ENCODE measurements around the gene KIF26B.

The KIF26B gene

DNA sequence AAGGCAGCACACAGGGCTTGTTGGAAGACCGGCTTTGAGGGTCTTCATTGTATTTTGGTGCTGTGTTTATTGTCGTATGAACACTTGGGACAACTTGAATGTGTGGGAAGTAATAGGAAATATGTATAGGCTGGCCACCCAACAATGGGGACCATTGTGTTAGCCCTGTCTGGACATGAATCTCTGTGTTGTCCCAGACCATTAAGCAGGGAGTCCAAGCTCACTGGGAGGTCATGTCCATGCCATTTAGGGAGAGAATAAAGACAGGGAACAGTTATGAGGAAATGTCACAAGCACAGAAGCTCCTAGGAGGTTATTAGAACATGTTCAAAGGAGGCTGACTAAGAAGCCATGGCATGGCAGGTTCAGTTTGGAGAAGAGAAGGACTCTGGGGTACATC is 266.1 kb downstream of the KIF26B start:
- Histone ChIP-seq H3K27ac (no peak overlapping the region), H3K4me3 (no peak overlapping the region)

DNA sequence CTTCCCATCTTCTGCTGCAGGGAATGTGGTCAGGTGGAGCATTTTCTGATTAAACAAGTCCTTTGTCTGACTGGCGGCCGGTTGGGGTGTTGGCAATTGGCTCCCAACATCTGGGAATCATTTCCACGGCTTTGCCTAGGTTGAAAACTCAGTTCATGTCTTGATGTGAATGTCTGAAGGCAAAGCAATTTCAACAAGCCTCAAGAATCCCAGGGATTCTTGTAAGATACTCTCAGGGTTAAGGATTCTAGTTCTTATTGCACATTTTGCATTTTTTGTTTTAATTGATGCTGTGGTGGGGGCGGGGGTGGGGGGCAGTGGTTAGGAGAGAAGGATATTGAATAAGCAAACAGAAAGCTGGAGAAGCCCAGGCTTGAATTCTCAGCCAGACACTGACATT is 273.9 kb downstream of the KIF26B start:
- Histone ChIP-seq H3K27ac (no peak overlapping the region), H3K4me3 (no peak overlapping the region)

DNA sequence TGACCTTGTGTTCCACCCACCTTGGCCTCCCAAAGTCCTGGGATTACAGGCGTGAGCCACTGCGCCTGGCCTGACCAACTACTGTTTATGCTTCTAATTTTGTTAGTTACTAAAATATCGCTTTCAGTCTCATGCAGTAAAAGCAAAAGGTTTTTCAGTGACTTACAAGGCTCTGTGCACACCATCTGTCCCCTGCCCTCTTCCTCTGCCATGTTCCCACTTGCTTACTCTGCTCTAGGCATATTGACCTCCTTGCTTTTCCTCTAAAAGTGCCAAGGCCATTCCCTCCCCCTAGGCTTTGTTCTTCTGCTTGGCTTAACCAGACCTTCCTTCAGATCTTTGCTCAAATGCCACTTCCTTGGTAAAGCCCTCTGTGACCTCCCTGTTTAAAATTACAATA is 276.9 kb downstream of the KIF26B start:
- no peak overlapping the region for H3K4me3 ChIP-seq
- no peak overlapping the region for H3K27ac ChIP-seq

DNA sequence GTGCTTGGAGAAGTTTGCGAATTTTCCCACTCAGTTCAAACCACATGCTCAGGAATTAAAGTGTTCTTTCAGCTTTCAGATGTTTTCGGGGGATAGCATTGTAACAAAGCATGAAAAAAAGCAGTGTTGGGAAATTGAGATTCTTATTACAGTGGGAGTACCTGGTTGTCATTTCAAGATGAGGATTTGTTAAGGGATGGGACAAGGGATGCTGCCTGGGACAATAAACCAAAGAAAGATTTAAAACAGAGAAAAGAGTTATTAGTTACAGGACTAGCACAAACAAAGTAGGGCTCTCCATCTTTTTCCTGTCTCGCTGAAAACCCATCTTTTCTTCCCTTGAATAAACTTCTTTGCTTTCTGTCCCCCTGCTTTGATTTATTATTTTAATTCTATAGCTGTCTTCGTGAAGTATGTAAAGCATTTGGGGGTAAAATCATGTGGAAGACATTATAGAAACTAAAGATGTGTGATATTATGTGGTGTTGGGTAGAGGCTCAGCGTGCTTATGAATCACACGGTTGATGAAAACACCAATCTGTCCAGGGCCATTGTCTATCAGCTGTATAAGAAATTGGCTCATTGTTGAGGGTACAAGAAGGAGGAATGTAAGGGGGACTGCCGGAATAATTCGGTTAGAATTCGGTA is 277.6 kb downstream of the KIF26B start:
- no peak overlapping the region for H3K27ac ChIP-seq

DNA sequence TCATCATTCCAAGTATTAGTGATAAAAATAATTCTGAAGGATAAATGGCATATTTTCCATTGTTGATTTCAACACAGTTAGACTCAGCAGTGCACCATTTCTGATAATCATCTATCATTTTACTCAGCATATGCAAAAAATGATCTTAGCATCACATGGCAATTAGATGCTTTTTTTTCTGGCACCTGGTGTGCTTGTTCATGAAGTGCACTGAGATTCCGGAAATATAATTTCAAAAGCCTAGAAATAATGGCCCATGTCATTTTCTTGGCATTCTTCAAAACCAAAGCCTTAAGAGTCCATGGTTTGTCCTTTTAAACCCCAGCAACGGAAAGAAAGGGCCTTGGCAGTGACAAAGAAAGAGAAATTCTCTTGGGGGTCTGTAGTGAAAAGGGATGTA is 278.8 kb downstream of the KIF26B start:
- no peak overlapping the region for H3K4me3 ChIP-seq
- H3K27ac ChIP-seq, result no peak overlapping the region

More for the DNA sequence above, 277.6 kb downstream of the KIF26B start:
- no peak overlapping the region for H3K4me3 ChIP-seq

DNA sequence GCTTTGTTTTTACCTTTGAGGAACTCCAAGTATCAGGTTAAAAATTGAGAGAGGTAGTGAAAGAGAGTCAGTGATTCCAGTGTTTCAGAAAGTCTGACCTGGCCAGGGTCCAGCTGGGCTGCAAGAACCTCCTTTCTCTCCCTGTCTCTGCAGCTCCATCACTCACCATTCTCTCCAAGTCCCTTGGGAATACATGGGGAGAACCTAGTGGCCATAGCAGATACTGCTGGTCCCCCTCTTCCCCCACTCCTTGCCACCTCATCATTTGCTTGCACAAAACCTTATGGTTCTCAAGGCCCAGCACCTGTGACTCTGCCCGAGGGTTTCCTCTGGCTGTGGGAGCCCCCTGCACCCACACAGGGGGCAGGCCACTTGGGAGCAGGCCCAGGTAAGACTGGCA is 279.5 kb downstream of the KIF26B start:
- Histone ChIP-seq H3K27ac (no peak overlapping the region), H3K4me3 (no peak overlapping the region)

DNA sequence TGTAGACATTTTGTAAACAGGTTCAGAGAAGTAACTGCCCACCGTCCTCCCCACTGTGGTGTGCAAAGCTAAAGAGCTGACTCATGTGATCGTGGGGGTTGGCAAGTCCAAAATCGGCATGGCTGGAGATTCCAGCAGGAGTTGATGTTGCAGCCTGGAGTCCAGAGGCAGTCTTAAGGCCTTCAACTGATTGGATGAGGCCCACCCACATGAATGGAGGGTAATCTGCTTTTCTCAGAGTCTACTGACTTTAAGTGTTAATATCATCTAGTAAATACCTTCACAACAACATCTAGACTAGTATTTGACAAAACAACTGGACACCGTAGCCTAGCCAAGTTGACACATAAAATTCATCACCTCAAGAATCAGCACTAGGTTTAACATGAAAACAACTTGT is 281.6 kb downstream of the KIF26B start:
- no peak overlapping the region for H3K27ac ChIP-seq
- H3K4me3 ChIP-seq, result no peak overlapping the region

DNA sequence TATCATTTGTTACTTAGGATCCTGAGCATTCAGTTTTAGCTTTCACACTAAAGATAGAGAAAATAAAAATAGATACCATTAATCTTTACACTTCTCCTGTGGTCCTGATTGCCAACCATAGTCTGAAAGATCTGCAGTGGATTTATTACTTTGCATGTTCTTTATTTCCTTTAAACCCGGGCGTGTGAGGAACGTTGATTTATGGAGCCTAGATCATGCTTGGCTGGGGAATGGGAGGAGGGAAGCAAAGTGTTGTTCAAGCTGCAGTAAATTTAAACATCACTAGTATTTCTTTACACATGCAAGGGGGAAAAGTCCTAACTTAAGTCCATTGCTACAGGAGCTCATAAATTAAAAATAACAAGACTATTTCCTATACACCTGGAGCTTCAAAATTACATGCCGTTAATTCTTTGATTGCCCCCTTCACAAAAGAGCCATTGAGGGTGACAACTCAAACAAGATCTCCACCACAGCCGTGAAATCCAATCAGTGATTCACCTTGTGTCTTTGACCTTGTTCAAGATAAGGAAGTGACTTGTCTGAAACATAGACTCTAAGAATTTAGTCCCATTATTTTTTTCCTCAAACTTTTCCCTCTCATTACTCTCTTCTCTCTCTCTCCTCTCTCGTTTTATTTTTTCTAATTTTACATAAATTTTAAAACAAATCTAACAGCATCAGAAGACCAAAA is 282.7 kb downstream of the KIF26B start:
- no peak overlapping the region for H3K27ac ChIP-seq
- H3K4me3 ChIP-seq, result no peak overlapping the region

DNA sequence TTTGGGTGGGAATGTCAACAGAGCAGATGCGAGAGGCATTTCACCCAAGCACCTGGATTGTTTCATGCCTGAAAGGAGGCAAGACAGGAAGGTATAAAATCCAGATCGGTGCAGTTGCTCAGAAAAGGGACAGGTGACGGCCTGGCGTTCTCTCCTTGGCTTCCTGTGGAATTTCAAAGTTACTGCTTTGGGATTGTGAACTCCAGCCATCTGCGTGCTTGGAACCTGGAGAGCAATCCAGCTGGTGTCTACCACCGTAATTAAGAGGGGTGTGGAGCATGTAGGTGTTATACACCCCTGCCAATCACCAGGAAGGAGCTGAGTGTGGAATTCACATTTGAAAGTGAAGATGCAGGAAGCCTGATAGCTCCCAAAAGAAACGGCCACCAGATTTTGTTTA is 286.1 kb downstream of the KIF26B start:
- Histone ChIP-seq H3K4me3 (no peak overlapping the region), H3K27ac (no peak overlapping the region)

DNA sequence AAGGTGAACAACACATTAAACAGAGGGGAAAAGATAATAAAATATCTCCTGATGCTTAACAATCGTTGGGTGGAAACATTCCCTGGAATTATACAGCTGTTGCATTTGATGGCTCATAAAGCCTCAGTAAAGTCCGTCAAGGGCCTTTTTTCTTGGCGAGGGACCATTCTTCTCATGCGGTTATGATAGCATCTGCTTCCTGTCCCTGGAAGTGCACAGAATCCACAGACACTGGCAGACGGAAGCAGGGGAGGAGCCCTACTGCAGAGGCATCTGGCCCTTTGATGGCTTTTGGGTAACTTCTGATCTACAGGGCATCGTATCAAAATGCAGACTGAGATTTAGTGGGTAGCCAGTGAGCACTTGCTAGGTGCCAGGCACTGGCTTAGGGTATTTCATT is 286.9 kb downstream of the KIF26B start:
- H3K27ac ChIP-seq, result no peak overlapping the region

DNA sequence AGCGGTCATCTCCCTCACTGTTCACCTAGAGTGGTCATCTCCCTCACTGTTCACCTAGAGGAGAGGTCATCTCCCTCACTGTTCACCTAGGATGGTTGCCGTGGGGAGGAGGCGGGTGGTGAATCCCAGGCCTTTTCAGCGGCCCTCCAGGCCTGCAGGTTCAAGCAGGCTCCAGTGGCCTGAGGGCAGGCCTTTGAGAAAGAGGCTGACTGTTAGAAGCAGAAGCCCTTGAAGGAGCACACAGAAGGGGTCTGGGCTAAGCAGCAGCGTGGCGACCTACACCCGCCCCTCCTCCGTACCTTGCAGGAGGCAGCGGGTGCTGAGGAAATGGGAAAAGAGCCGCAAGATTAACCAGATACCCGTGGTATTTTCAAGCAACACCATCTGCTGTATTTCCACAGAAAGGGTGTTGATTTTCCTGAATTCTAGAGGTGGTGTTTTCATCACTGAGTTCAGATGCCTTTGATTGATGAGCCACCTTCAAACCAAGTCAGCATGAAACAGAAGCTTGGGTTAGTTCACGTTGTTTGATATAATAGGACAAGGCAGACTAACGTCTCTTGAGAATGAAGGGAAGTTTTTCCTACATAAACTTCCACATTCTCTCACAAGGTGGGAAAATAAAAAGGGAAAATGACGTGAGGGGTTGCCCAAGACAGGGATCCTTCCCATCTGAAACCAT is 289.5 kb downstream of the KIF26B start:
- H3K4me3 ChIP-seq, result no peak overlapping the region

More for the DNA sequence above, 286.9 kb downstream of the KIF26B start:
- no peak overlapping the region for H3K4me3 ChIP-seq

DNA sequence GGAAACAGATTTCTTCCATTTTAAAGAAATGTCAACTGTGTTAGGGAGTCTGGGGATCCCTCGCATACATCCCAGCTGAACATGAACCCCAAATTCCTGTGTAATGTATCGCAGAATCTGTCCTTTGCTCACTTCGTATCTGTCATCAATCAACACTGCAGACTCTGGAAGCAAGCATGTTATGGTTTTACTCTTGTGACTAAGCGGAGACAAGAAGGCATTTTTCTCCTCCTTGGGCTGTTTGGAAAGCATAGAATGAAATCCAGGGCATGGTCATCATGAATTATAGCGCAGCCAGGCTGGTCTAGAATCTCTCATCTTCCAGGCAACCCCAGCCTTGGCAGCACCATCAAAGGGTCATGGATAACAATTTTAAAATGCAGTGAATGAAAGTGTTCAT is 290.2 kb downstream of the KIF26B start:
- Histone ChIP-seq H3K4me3 (no peak overlapping the region), H3K27ac (no peak overlapping the region)

More for the DNA sequence above, 289.5 kb downstream of the KIF26B start:
- H3K27ac ChIP-seq, result no peak overlapping the region

DNA sequence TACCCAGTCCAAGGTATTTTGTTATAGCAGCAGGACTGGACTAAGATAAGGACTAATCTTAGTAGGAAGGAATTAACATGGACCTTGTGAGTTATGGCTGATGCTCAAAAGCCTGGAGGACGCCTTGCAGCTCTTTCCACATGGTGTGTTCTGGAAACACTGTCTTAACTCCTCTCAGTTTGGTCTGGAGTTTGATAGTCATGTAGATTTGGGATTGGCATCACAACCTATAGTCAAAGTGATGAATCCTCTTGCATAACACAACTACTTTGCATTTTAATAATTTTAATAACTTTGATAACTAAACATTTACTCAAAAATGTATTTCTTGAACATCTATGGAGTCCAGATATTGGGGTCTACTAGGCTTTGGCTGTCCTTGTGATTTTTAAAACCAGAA is 293.7 kb downstream of the KIF26B start:
- H3K4me3 ChIP-seq, result no peak overlapping the region
- H3K27ac ChIP-seq, result no peak overlapping the region

DNA sequence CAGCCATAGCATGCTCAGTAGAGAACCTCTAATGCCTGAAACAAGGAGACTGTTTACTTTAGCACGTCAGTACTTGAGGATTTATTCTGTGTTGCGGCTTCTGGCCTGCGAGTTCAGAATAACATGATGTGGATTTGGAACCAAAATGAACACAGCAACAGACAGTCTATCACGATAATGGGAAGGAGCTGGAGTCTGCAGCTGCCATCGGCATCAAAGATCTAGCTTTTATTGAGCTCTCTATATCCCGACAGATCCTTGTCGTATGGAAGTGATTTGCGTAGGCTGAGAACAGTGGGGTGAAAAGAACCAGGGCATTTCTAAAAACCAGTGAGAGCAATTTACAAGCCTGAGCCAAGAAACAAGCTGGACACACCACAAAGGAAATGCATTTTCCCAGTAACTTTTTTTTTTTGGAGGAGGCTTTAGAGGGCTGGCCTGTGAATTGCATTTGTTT is 294.2 kb downstream of the KIF26B start:
- Histone ChIP-seq H3K27ac (peak overlapping the region in 1 of 21 experiments; percentile 34), H3K4me3 (no peak overlapping the region)

DNA sequence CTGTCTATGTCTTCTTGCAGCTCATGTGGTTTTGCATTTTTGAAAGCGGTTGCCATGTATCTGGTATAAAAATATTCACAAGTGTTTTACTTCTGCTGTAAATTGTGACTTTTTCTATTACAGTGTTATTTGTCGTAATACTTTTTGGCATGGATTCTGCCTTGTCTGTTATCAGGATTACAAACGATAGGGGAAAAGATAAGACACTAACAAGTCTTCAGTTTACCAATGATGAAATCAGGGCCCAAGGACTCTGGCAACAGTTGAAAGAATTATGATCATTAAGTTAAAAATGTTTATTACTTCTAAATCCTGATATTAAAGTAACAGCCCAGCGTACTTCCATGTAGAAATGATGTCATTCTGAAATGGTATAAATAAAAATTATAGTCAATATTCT is 298.8 kb downstream of the KIF26B start:
- Histone ChIP-seq H3K4me3 (no peak overlapping the region), H3K27ac (no peak overlapping the region)

DNA sequence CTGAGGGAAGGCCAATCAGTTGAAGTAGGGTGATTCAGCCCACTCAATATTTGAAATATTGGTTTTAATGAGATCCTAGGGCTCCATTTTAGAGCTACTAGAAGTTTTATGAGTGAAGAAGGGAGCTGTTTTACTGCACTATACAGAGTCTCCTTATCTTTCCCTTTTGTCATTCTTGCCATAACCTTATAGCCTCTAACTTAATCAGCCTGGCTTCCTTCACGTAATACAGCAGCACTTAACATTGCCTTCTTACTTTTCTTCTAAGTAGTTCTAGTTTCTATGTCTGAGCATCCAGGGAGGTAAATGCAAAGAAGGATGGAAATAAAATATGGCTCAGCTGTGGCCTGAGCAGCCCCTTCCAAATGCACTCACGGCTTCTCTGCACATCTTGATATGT is 299.3 kb downstream of the KIF26B start:
- Histone ChIP-seq H3K4me3 (no peak overlapping the region), H3K27ac (no peak overlapping the region)

DNA sequence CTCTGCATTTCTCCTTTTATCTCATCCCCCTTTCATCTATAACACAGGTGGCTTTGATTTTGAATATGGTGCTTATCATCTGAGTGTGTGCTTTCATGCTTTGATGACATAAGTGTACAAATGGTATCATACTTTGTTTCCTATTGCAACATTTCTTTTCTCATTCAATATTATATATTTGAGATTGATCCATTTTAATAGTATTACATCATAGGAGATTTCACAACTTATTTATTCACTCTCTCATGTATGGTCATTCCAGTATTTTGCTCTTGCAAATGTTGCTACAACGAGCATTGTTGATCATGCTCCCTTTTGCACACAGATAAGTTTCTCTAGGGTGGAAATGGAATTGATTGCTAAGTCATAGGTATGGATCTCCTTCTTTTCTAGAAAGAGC is 302.8 kb downstream of the KIF26B start:
- H3K27ac ChIP-seq, result no peak overlapping the region

DNA sequence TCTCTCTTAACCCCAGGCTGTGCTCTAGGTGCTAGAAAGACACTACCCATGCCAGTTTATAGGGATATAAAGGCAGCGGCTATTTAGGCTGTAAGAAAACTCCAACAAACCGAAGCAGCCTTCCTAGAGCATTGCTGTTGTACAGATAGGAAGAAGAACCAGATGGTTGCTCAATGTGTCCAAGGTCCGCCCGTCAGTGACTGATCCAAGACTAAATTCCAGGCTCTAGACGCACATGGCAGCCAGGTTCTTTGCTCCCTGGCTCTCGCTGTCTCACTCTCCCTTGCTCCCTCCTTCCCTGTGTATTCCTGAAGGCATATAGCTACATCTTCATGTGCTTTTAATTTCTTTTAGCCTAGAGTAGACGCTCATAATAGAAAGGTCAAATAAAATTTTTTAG is 303.4 kb downstream of the KIF26B start:
- peak overlapping the region in 1 of 21 experiments; percentile 10 for H3K27ac ChIP-seq
- no peak overlapping the region for H3K4me3 ChIP-seq

More for the DNA sequence above, 302.8 kb downstream of the KIF26B start:
- no peak overlapping the region for H3K4me3 ChIP-seq

DNA sequence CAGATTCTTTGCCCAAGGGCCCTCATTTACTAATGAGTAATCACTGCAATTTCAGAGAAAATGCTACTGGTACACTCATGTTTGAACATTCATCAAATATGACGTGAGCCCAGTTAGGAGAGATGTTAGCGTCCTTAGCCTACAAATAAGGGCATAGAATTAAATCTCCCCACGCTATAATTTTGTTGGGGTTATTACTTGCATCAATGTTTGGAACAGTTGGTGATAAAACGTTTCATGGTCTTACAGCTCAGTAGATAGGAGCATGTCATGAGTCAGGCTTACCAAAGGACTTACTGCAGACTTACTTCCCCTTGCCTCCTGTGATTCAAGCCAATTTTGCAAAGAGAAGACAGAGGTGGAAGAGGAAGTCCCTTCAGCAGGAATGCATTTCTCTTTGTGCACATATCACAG is 304.0 kb downstream of the KIF26B start:
- H3K27ac ChIP-seq, result peak overlapping the region in 1 of 21 experiments; percentile 44
- no peak overlapping the region for H3K4me3 ChIP-seq

DNA sequence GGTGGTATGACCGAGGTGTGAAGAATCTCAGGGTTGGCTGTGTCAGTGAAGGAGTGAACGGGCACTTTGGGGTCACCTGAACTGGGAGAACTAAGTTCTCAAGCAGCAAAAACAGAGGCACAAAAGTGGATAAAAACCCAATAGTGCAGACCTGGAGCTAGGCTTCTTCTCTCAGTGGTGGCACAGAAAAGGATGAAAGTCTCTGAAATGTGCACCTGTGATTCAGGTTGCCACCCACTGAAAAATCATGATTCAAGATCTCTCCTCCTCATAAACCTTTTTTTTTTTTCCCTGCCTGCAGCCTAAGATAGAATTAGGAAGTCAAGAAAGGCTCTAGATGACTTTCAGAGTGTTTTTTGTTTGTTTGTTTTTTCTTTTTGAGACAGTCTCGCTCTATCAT is 304.8 kb downstream of the KIF26B start:
- Histone ChIP-seq H3K27ac (no peak overlapping the region), H3K4me3 (no peak overlapping the region)

DNA sequence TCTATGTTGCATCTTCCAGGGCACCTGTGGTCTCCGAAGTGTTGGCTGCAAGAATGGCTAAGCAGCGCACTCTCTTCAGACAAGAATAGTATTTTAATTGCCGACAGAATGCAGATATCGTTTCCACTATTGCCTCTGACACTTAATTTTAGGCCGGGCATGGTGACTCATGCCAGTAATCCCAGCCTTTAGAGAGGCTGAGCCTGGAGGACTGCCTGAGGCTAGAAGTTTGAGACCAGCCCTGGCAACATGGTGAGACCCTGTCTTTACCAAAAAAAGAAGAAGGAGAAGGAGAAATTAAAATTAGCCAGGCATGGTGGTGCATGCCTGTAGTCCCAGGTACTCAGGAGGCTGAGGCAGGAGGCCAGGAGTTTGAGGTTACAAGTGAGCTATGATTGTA is 306.9 kb downstream of the KIF26B start:
- Histone ChIP-seq H3K4me3 (no peak overlapping the region), H3K27ac (no peak overlapping the region)
